ENCODE results near the gene GPR176. TPM values are rescaled to one million over a fixed set of nuclear protein-coding genes. Genes with fewer than 3 reads are reported as not detected.

The GPR176 gene
- total RNA-seq, 4 donors from 2014 or later = 1.6 to 11.8 (median 4.6) TPM

DNA sequence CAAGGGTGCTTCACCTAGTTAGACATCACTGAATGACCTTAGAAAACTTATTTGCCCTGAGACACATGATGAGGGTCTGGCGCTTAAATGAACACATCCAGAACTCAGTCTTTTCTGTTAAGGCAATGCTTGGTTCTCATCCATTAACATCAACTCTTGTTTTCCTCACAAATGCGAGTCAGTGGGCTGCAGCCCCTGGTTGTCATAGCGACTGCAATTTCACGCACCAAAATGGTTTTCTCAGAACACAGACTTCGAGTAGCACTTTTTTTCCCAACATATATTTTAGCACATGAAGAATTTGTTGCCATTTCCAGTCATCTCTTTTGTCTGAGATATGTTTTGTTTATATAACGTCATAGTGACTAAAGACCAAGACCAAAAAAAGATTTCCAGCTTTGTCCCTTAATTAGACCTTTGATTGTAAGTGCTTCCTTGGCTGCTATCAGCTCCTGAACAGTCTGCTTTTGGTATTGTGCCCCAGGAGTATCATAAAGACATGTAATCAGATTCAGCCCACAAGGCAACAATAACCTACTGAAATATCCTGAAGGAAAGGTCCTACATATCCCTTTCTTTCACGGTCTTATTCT lies 68.5 kb downstream of the GPR176 start:
- TF ChIP-seq POLR2A (IDR thresholded peaks at IDR 0.05) = no peak
- no peak for TF ChIP-seq EP300 (IDR thresholded peaks at IDR 0.05)
- 23 to 26% methylated on average over 7 of the region's 7 CpGs for WGBS, 2 donors (ENCODE audit: low coverage in 1 of 2)
- no peak overlapping the region for H3K27ac ChIP-seq
- peaks cover 0 to 11% (median 3%) of the 10 kb centered on the region in 3 donors for H3K4me1 ChIP-seq
- no peaks in the 10 kb centered on the region for H3K9me3 ChIP-seq
- H3K4me3 ChIP-seq = no peak overlapping the region
- no peak for ATAC-seq
- H3K36me3 ChIP-seq = no peaks in the 10 kb centered on the region
- H3K27me3 ChIP-seq = no peaks in the 10 kb centered on the region

- Histone ChIP-seq H3K27me3 (no peaks in the 10 kb centered on the region), H3K36me3 (no peaks in the 10 kb centered on the region), H3K4me3 (no peak overlapping the region), H3K4me1 (peaks cover 0 to 11% (median 3%) of the 10 kb centered on the region in 3 donors), H3K9me3 (no peaks in the 10 kb centered on the region), H3K27ac (no peak overlapping the region)
- TF ChIP-seq POLR2AphosphoS5 (IDR thresholded peaks at IDR 0.05) (no peak), EP300 (IDR thresholded peaks at IDR 0.05) (no peak), POLR2A (IDR thresholded peaks at IDR 0.05) (no peak)
- TF ChIP-seq, protein P1, sequence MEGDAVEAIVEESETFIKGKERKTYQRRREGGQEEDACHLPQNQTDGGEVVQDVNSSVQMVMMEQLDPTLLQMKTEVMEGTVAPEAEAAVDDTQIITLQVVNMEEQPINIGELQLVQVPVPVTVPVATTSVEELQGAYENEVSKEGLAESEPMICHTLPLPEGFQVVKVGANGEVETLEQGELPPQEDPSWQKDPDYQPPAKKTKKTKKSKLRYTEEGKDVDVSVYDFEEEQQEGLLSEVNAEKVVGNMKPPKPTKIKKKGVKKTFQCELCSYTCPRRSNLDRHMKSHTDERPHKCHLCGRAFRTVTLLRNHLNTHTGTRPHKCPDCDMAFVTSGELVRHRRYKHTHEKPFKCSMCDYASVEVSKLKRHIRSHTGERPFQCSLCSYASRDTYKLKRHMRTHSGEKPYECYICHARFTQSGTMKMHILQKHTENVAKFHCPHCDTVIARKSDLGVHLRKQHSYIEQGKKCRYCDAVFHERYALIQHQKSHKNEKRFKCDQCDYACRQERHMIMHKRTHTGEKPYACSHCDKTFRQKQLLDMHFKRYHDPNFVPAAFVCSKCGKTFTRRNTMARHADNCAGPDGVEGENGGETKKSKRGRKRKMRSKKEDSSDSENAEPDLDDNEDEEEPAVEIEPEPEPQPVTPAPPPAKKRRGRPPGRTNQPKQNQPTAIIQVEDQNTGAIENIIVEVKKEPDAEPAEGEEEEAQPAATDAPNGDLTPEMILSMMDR (IDR thresholded peaks at IDR 0.05) = no peak
- ATAC-seq = no peak
- 75 to 81% methylated on average over 1 of the region's 1 CpG for WGBS, 2 donors (ENCODE audit: low coverage in 1 of 2)
Observed at GRCh38 chr15:39850436-39850835, 69.6 kb downstream of the GPR176 start.

- Histone ChIP-seq H3K27me3 (no peaks in the 10 kb centered on the region), H3K4me3 (no peak overlapping the region), H3K27ac (no peak overlapping the region), H3K36me3 (no peaks in the 10 kb centered on the region), H3K9me3 (no peaks in the 10 kb centered on the region), H3K4me1 (no peaks in the 10 kb centered on the region)
- 91 to 100% methylated on average over 1 to 2 of the region's 2 CpGs for WGBS, 2 donors (ENCODE audit: low coverage in 1 of 2)
- TF ChIP-seq, protein P1 (IDR thresholded peaks at IDR 0.05) = no peak
- TF ChIP-seq POLR2A (IDR thresholded peaks at IDR 0.05) (no peak), POLR2AphosphoS5 (IDR thresholded peaks at IDR 0.05) (no peak), EP300 (IDR thresholded peaks at IDR 0.05) (no peak)
- ATAC-seq = no peak
Observed at GRCh38 chr15:39846108-39846507, 74.0 kb downstream of the GPR176 start.

DNA sequence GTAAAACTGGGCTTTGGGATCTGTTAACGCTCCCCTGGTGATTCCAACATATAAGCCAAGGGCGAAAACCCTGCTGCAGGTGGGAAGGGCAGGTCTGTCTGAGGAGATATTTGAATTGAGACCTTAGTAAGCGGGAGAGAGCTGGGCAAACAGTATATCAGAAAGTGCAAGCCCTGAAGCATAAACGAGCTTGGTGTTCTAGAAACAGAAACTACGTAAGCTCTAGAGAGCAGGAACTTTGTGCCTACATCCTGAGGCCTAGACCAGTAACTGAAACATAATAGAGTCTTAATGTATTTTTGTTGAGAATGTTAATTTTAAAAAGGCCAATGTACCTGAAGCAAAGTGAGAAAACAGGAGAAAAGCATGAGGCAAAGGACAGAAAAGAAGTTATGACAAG lies 74.5 kb downstream of the GPR176 start:
- TF ChIP-seq POLR2A (IDR thresholded peaks at IDR 0.05) (no peak), EP300 (IDR thresholded peaks at IDR 0.05) (no peak), POLR2AphosphoS5 (IDR thresholded peaks at IDR 0.05) (no peak)
- TF ChIP-seq, protein P1 (IDR thresholded peaks at IDR 0.05) = no peak
- Histone ChIP-seq H3K4me1 (no peaks in the 10 kb centered on the region), H3K27me3 (no peaks in the 10 kb centered on the region), H3K4me3 (no peak overlapping the region), H3K36me3 (no peaks in the 10 kb centered on the region), H3K9me3 (no peaks in the 10 kb centered on the region), H3K27ac (no peak overlapping the region)
- ATAC-seq = no peak
- WGBS, 2 donors (ENCODE audit: low coverage in 1 of 2) = 93 to 98% methylated on average over 4 of the region's 5 CpGs

GRCh38 chr15:39843565-39843964 lies 76.5 kb downstream of the GPR176 start:
- Histone ChIP-seq H3K4me3 (no peak overlapping the region), H3K36me3 (no peaks in the 10 kb centered on the region), H3K27me3 (no peaks in the 10 kb centered on the region), H3K27ac (no peak overlapping the region), H3K9me3 (peaks cover 0 to 3% (median 0%) of the 10 kb centered on the region in 3 donors), H3K4me1 (no peaks in the 10 kb centered on the region)
- TF ChIP-seq POLR2AphosphoS5 (IDR thresholded peaks at IDR 0.05) (no peak), POLR2A (IDR thresholded peaks at IDR 0.05) (no peak), EP300 (IDR thresholded peaks at IDR 0.05) (no peak)
- TF ChIP-seq, protein P1 (IDR thresholded peaks at IDR 0.05) = no peak
- no peak for ATAC-seq
- 74 to 90% methylated on average over 2 of the region's 2 CpGs for WGBS, 2 donors (ENCODE audit: low coverage in 1 of 2)
